Measurements from ENCODE around the gene KIF15.

- TF ChIP-seq CTCF (IDR thresholded peaks at IDR 0.05) = no peak
- TF ChIP-seq POLR2A (IDR thresholded peaks at IDR 0.05) = no peak
These were observed 87.0 kb downstream of the KIF15 start for GRCh38 chr3:44848634-44849033.

All from esophagus squamous epithelium (tissue), 4 donors.